CD4-positive, alpha-beta T cell (primary cell): ENCODE measurements around the gene PLEKHA7. TPM values are rescaled to one million over a fixed set of nuclear protein-coding genes. Genes with fewer than 3 reads are reported as not detected.
"Not testable (repeated sequence)": the region's sequence is repeated elsewhere in the genome, so short reads cannot be mapped to it uniquely, and the experiment has no call there.

Source experiments
- ATAC-seq: fragments of 200-7000 bp; cut with Tn5 transposase; one replicate; pipeline ENCODE4 v1.10.0; 2022; ENCODE audit warnings: mild to moderate bottlenecking; ENCODE audit not compliant: poor library complexity
- CTCF ChIA-PET: fragments of 350-600 bp; sonication (Branson Sonifier 250); formaldehyde crosslinking; loops from one replicate; lab custom pipeline; 2021; ENCODE audit warnings: antibody characterized with exemption, inconsistent platforms; lab: Charles Lee
- POLR2A ChIA-PET: fragments of 350-600 bp; sonication (Branson Sonifier 250); formaldehyde crosslinking; loops from one replicate; lab custom pipeline; 2021; ENCODE audit warnings: antibody characterized with exemption, inconsistent platforms; lab: Charles Lee
- DNase-seq, 14 experiments: peaks; one replicate each; pipeline ENCODE4 v3.0.0-alpha.2; 2013 to 2020; ENCODE audit warnings: mixed read lengths in 2 of 14
- H3K27ac ChIP-seq, 2 donors: one replicate each; pipeline versions ENCODE4 v1.5.1 to v1.7.0; 2013; ENCODE audit warnings: low read length in 2 of 2, low read depth in 1 of 2, mild to moderate bottlenecking in 1 of 2
- H3K27me3 ChIP-seq, 2 experiments: 1 replicate in 1 of 2; 2 replicates in 1 of 2; pipeline versions ENCODE4 v1.6.1 to v1.7.0; 2013; ENCODE audit warnings: low read length in 2 of 2, control low read depth in 1 of 2, mild to moderate bottlenecking in 1 of 2, moderate library complexity in 1 of 2; ENCODE audit not compliant: insufficient read depth in 2 of 2, control insufficient read depth in 1 of 2
- H3K36me3 ChIP-seq: one replicate; pipeline ENCODE4 v1.6.1; 2013; ENCODE audit warnings: low read length, control low read depth; ENCODE audit not compliant: insufficient read depth
- H3K4me1 ChIP-seq: one replicate; pipeline ENCODE4 v1.6.1; 2013; ENCODE audit warnings: low read length, control low read depth; ENCODE audit not compliant: insufficient read depth
- H3K4me3 ChIP-seq: one replicate; pipeline ENCODE4 v1.5.1; 2013; ENCODE audit warnings: mild to moderate bottlenecking, low read length, moderate library complexity
- H3K9me3 ChIP-seq, 2 experiments: 1 replicate in 1 of 2; 2 replicates in 1 of 2; pipeline versions ENCODE4 v1.6.1 to v1.7.0; 2013; ENCODE audit warnings: low read length in 2 of 2, mild to moderate bottlenecking in 2 of 2, control low read depth in 1 of 2, moderate library complexity in 1 of 2; ENCODE audit not compliant: control insufficient read depth in 1 of 2, insufficient read depth in 1 of 2
- H3K27ac Mint-ChIP-seq: one replicate; pipeline ENCODE4 v1.8.0; 2020; ENCODE audit warnings: mixed read lengths
- H3K27me3 Mint-ChIP-seq: one replicate; pipeline ENCODE4 v1.8.0; 2021; ENCODE audit warnings: mixed read lengths
- H3K36me3 Mint-ChIP-seq: one replicate; pipeline ENCODE4 v1.8.0; 2021; ENCODE audit warnings: low read depth, mixed read lengths
- H3K4me1 Mint-ChIP-seq: one replicate; pipeline ENCODE4 v1.8.0; 2021; ENCODE audit warnings: low read depth, mixed read lengths
- H3K4me3 Mint-ChIP-seq: one replicate; pipeline ENCODE4 v1.8.0; 2020; ENCODE audit warnings: mild to moderate bottlenecking, mixed read lengths
- H3K9me3 Mint-ChIP-seq: one replicate; pipeline ENCODE4 v1.8.0; 2020; ENCODE audit warnings: mixed read lengths
- CTCF ChIP-seq: fragments of 200-600 bp; IDR thresholded peaks from one replicate; pipeline ENCODE4 v1.8.0; 2022; ENCODE audit warnings: antibody characterized with exemption, mild to moderate bottlenecking
- intact Hi-C, 2 experiments: fragments of 100-400 bp; cut with DNase I in 1 of 2; cut with micrococcal nuclease in 1 of 2; formaldehyde crosslinking; loops; one replicate each; pipeline versions ENCODE4 v1.15.1 to v1.9.0; 2023 to 2025; cut with DNase I, micrococcal nuclease
- total RNA-seq, 174 experiments: library from RNA in 2 of 174; stranded (reverse) in 2 of 174; gene quantifications; one replicate each; pipeline ENCODE4 v1.2.3 and lab custom pipeline; 2021 to 2026

Gene PLEKHA7
- total RNA-seq, 2 experiments from 2014 or later = 4.5 to 4.8 TPM

- TF ChIP-seq CTCF = no peak
- Histone ChIP-seq H3K4me1 (no peaks in the 10 kb centered on the region), H3K9me3 (no peaks in the 10 kb centered on the region), H3K27ac (no peak overlapping the region), H3K4me3 (no peak overlapping the region), H3K27me3 (no peaks in the 10 kb centered on the region), H3K36me3 (no peaks in the 10 kb centered on the region)
- ChIA-PET CTCF (no interaction called here), POLR2A (no interaction called here)
- Mint-ChIP-seq H3K9me3 (no peaks in the 10 kb centered on the region), H3K27me3 (no peaks in the 10 kb centered on the region), H3K27ac (no peak overlapping the region), H3K36me3 (no peaks in the 10 kb centered on the region), H3K4me1 (no peaks in the 10 kb centered on the region), H3K4me3 (no peak overlapping the region)
- intact Hi-C loops = no loop called here
- ATAC-seq (no peak), DNase-seq (no peak)
These were observed 11.7 kb downstream of the PLEKHA7 start for GRCh38 chr11:17002543-17002942.

GRCh38 chr11:17001806-17002205, 12.4 kb downstream of the PLEKHA7 start:
- no peak overlapping the region for H3K4me3 Mint-ChIP-seq
- H3K4me3 ChIP-seq = no peak overlapping the region
- CTCF ChIA-PET = interaction anchor here (1.5 kb wide), 1 partner anchor 13 kb away, joined by 3 read pairs; no protein-coding TSS in a partner anchor
- H3K4me1 ChIP-seq = no peaks in the 10 kb centered on the region
- intact Hi-C loops = no loop called here
- POLR2A ChIA-PET = no interaction called here
- H3K36me3 ChIP-seq = no peaks in the 10 kb centered on the region
- H3K9me3 ChIP-seq = no peaks in the 10 kb centered on the region
- H3K27ac ChIP-seq = no peak overlapping the region
- no peak for TF ChIP-seq CTCF
- no peaks in the 10 kb centered on the region for H3K4me1 Mint-ChIP-seq
- ATAC-seq (no peak), DNase-seq (no peak)
- H3K27ac Mint-ChIP-seq = no peak overlapping the region
- no peaks in the 10 kb centered on the region for H3K9me3 Mint-ChIP-seq
- no peaks in the 10 kb centered on the region for H3K27me3 ChIP-seq
- H3K27me3 Mint-ChIP-seq = no peaks in the 10 kb centered on the region
- no peaks in the 10 kb centered on the region for H3K36me3 Mint-ChIP-seq

- intact Hi-C loops = no loop called here
- ChIA-PET POLR2A (no interaction called here), CTCF (interaction anchor here (1.5 kb wide), 1 partner anchor 14 kb away, joined by 3 read pairs; no protein-coding TSS in a partner anchor)
- H3K27me3 ChIP-seq = no peaks in the 10 kb centered on the region
- H3K36me3 Mint-ChIP-seq = no peaks in the 10 kb centered on the region
- no peak overlapping the region for H3K27ac ChIP-seq
- H3K27me3 Mint-ChIP-seq = no peaks in the 10 kb centered on the region
- H3K4me3 ChIP-seq = no peak overlapping the region
- no peaks in the 10 kb centered on the region for H3K9me3 Mint-ChIP-seq
- TF ChIP-seq CTCF = no peak
- H3K9me3 ChIP-seq = no peaks in the 10 kb centered on the region
- no peaks in the 10 kb centered on the region for H3K36me3 ChIP-seq
- no peaks in the 10 kb centered on the region for H3K4me1 Mint-ChIP-seq
- no peaks in the 10 kb centered on the region for H3K4me1 ChIP-seq
- no peak for ATAC-seq
- no peak for DNase-seq
- no peak overlapping the region for H3K27ac Mint-ChIP-seq
- H3K4me3 Mint-ChIP-seq = no peak overlapping the region
These were observed 13.2 kb downstream of the PLEKHA7 start for GRCh38 chr11:17000987-17001386.

GRCh38 chr11:17000253-17000652, 14.0 kb downstream of the PLEKHA7 start:
- H3K9me3 Mint-ChIP-seq, H3K27me3 ChIP-seq, DNase-seq, H3K27ac ChIP-seq, H3K27me3 Mint-ChIP-seq, H3K27ac Mint-ChIP-seq, H3K4me3 Mint-ChIP-seq, intact Hi-C loops, H3K4me1 Mint-ChIP-seq, H3K36me3 Mint-ChIP-seq, ATAC-seq, POLR2A ChIA-PET, H3K9me3 ChIP-seq, H3K4me1 ChIP-seq, H3K4me3 ChIP-seq, H3K36me3 ChIP-seq: not testable (repeated sequence)
- CTCF ChIA-PET = interaction anchor here (1.5 kb wide), 1 partner anchor 15 kb away, joined by 3 read pairs; no protein-coding TSS in a partner anchor
